GM21526 (cell line): ENCODE data around the gene TSR2.
"Not testable (repeated sequence)": the region's sequence is repeated elsewhere in the genome, so short reads cannot be mapped to it uniquely, and the experiment has no call there.

Source experiments
- ATAC-seq: cut with Tn5 transposase; IDR thresholded peaks from one replicate; pipeline ENCODE4 v1.9.1; 2021; ENCODE audit warnings: moderate library complexity; ENCODE audit not compliant: unreplicated experiment, low FRiP score

Gene TSR2

DNA sequence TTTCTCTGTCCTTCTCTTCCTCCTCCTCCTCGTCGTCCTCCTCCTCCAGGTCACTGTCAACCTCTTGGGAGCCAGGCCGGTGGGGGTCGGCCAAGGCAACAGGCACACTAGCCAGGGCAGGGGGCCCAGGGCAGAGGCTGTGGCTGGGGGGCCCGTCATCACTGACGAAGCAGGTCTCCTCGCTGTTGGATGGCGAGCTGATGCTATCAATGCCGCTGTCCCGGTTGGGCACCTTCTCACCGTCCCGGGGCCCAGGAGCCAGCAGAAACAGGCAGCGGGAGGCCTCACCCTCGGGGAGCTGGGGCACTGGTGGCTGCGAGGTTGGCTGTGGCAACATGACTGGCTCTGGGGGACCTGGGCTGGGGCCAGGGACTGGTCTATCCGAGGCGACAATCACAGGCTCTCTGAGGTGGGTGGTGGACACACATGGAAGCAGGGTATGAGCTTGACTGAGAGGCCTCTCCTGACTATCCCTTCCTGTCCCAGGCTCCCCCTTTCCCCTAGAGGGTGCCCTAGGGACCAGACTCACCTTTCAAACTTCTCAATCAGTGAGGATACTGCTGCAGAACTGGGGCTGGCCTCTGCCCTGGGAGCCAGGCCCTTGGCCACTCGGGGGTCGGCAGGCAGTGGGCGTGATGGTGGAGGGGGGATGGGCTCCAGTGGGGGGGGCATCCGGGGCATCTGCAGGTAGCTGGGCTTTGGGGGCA, 30.0 kb downstream of the TSR2 start:
- no peak for ATAC-seq

DNA sequence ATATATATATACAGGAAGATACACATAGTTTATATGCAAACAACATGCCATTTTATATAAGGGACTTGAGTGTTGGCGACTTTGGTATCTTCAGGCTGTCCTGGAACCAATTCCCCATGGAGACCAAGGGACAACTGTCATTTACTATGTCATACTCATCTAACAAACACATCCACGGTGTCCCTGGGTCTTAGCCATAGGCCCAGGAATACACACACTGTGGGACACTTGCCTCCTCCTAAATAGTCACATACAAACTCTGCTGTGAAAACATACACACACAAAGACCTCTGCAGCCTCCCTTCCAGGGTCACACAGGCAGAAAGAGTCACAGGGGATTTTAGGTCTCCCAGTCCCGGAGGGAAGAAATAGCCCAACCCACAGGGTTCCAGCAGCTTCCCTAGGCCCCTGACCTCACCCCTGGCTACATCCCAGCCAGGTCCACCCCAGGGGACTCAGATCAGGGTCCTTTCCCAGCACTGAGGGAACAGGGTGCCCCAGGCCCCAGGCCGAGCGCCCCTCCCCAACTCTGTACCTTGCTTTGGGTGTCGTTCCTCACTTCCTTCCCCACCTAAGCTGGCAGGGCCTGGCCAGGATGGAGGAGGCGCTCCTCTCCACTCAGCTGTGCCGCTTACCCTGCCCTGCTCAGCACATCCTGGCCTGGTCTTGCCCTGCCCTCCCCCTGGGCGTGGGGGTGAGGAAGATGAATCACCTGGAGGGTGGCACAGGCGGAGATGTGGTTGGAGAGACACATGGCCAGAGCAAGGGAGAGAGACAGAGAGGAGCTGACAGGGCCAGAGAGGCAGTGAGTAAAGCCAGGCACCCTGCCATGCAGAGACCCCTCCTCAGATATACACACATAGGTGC, 34.0 kb downstream of the TSR2 start:
- ATAC-seq: no peak

DNA sequence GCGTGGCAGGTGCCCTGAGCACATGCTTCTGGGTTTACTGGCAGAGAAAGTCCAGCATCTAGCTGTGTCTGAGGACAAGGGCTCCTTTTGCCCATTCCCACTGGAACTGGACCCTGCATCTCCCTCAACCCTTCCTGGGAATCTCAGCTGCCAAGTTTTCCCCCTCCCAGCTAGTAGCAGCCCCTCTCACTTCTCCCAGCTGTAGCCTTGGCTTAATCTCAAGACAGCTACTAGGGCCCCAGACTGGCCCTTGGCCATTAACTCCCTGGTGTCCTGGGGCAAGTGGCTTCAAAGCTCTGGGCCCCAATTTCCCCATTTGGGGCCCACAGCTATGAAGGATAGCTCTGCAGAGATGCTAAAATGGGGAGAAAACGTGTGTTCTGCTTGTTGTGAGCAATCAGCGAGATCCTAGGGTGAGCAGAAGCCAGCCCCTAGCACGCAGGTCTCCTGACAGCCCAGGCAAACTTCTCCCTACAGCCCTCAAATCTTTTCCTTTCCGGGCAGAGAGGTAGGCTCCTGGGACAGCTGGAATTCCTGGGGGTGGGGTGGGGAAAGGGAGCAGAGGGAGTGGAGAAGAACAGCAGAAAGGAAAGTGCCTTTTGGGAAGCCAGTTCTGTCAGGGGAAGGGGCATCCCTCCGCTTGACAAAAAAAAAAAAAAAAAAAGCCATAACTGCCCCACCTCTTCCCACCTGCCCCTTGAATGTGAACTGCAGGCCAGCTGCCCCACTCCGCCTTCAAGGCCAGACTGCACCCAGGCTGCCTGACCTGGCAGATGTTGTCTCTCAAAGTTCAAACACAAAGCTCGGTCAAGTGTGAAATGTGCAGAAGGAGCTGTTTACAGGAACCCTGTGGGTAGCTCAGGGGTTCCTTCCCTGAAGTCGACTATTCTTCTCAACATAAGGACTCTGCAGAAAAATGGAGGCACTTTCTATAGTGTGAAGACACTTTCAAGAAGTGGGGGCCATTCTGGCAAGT, 39.2 kb downstream of the TSR2 start:
- ATAC-seq: no peak

DNA sequence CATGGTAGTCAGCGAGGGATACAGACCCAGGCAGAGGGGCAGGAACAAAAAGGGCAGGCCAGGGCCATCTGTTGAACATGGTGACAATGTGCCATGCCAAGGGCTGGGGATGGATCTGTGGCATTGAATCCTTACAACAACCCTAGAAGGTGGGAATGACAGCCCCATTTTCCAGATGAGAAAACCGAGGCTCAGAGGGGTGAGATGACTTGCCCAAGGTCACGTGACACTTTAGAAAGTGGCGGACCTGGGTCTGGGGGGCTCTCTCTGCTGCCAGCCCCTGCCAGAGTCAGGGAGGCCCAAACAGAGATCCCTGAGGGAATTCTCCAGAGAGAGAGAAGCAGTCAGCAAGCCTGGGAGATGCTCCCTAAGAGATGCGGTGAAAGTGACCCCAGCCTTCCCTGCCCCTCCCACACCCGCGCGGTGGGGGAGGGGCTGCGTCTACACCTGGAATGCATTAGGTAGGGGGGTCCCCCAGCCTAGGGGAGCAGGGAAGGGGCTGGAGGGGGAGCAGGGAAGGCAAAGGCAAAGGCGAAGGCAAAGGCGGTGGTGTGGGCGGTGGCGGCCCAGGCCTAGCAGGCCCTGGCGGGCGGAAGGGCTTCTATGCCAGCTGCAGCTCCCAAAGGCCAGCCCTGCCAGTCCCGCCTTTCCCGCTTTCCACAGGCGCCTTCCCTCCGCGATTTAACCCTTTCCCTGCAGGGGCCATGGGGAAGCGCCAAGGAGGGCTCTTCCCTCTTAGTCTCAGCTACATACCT, 42.8 kb downstream of the TSR2 start:
- no peak for ATAC-seq

DNA sequence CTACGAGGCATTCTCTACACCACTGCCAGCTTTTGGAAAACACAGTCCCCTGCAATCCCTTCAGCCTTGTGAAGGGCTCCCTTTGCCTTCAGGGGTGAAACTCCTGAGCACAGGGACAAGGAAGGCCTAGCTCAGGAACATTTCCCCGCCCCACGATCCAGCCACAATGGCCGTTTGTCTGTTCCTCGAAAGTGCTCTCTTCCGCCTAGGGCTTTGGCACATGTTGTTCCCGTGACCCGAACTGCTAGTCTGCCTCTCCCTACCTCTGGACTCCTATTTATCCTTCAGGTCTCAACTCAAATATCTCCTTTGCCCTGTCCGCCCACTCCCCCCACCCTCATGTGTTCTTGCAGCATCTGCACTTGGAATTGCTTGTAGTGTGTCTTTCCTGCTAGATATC, 43.7 kb downstream of the TSR2 start:
- ATAC-seq: no peak

DNA sequence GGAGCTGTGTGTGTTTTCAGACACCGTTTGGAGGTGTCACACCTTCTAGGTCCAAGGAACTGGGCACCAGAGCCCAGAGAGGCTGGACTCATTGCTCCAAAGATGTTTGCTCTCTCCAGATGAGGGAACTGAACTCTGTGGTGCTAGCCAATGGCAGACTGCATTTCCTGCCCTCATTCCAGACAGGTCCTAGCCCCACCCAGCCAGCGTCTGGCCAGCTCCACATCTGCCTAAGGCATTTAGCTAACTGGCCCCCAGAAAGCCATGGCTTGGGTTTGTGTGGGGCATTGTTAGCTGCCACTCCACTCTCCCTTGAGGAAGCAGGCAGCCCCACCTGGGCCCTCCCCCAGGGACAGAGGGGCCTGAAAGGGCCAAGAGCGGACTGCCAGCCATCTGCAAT, 44.5 kb downstream of the TSR2 start:
- ATAC-seq: no peak

DNA sequence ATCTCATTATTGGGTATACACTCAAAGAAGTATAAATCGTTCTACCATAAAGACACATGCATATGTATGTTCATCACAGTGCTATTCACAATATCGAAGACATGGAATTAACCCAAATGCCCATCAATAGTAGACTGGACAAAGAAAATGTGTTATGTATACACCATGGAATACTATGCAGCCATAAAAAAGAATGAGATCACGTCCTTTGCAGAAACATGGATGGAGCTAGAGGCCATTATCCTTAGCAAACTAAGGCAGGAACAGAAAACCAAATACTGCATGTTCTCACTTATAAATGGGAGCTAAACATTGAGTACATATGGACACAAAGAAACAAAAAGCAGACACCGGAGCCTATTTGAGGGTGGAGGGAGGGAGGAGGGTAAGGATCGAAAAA, 49.6 kb downstream of the TSR2 start:
- not testable (repeated sequence) for ATAC-seq

DNA sequence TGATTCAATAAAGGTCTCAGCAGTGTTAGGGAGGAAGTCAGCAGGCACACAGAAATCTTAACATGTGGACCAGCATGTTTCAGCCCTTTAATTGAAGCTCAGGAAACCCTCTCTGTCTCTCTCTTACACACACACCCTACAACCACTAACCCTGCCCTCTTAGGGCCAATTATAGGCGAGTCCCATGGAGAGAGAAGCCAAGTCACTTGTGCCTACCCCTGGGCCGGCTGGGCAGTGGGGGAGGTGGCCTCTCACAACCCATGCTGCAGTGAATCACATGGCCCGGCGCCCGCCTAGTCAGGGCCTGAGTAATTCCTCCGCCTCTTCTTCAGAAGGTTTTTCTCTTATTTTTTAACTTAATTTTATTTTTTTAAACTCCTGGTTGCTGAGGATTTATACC, 52.1 kb downstream of the TSR2 start:
- ATAC-seq: no peak

DNA sequence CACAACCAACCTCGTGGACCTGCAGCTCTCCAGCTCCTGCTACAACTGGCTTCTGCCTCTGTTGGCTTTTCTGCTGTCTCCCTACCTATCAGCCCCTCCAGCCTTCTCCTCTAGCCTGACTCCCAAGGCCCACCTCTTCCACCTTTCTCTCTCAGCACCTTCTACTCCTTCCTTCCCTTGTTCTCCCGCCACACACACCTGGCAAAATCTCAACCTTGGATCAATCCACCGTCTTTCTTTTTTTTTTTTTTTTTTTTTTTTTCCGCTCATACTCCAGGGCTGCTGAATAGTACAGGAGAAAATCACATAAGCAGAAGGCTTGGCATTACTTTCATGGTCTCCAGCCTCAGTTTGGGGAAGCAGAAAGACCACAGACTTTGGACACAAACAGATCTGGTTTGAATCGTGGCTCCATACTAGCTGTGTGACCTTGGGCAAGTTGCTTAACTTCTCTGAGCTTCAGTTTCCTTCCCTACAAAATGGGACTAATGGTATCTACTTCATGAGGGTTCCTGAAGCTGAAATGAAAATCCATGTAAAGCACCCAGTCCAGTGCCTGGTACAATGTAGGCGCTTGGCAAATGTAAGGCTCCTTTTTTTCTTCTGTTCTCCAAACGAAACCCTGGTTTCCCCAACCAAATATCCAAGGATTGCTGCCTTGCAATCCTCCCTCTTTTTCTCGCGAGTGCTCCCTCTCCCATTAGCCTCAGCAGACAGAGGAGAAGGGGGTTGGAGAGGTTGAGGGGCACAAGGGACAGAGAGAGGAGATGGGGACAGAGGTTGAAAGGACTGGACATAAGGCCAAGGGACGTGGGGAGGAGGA, 54.2 kb downstream of the TSR2 start:
- ATAC-seq: no peak
